ENCODE results near the gene PELI3. TPM values are rescaled to one million over a fixed set of nuclear protein-coding genes. Genes with fewer than 3 reads are reported as not detected.

The PELI3 gene
- total RNA-seq, 1 donor = 19.2 TPM

DNA sequence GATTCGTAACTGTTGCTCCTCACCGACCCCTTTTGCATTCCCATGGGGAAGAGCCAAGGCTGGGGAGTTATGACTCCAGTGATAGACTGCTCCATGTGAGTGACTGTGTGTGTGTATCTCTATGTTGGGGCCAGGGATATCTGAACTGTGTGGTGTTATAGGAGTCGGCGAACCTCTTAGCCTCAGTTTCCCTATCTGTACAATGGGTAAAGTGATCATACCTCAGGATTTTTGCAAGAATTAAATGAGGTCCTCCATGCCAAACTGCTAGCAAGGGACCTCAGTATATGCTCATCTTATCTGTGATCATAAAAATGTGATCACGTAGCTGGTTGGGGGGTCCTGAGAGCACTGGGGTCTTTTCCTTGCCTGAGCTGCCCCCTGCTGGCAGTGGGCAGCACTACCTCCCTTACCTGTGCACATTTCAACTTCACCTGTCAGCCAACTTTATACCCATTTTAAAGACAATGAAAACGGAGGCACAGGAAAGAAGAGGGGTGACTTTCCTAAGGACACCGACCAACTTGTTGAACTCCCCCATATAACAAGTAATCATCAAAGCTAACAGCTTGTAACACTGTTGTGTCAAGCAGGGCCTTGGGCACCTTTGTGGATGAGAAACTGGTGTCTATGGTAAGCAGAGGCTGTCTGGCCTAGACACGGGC is 12.2 kb downstream of the PELI3 start:
- peaks cover 12% of the 10 kb centered on the region for H3K4me1 ChIP-seq (ENCODE audit: insufficient read depth, low read length)
- no peaks in the 10 kb centered on the region for H3K27me3 ChIP-seq (ENCODE audit: insufficient read depth, low read length)
- H3K36me3 ChIP-seq (ENCODE audit: insufficient read depth, low read length) = peaks cover 14% of the 10 kb centered on the region
- peak overlapping the region; percentile 91 for H3K4me2 ChIP-seq (ENCODE audit: insufficient read depth, low read length)
- no peaks in the 10 kb centered on the region for H3K9me3 ChIP-seq (ENCODE audit: low read depth, low read length)
- peaks cover 16% of the 10 kb centered on the region for H3K79me2 ChIP-seq (ENCODE audit: insufficient read depth, low read length)
- peak overlapping the region; percentile 98 for H3K4me3 ChIP-seq (ENCODE audit: insufficient read depth, low read length)
- H4K20me1 ChIP-seq (ENCODE audit: insufficient read depth, low read length) = peaks cover 19% of the 10 kb centered on the region
- H2AFZ ChIP-seq (ENCODE audit: low read length) = peak overlapping the region; percentile 95
- H3K27ac ChIP-seq (ENCODE audit: low read depth, low read length) = peak overlapping the region; percentile 95
- peak; percentile 82 for TF ChIP-seq CTCF (IDR thresholded peaks at IDR 0.05; ENCODE audit: extremely low read depth, low read depth, low read length)
- peak; percentile 71 for DNase-seq (ENCODE audit: insufficient read length, low spot score, missing footprints)

DNA sequence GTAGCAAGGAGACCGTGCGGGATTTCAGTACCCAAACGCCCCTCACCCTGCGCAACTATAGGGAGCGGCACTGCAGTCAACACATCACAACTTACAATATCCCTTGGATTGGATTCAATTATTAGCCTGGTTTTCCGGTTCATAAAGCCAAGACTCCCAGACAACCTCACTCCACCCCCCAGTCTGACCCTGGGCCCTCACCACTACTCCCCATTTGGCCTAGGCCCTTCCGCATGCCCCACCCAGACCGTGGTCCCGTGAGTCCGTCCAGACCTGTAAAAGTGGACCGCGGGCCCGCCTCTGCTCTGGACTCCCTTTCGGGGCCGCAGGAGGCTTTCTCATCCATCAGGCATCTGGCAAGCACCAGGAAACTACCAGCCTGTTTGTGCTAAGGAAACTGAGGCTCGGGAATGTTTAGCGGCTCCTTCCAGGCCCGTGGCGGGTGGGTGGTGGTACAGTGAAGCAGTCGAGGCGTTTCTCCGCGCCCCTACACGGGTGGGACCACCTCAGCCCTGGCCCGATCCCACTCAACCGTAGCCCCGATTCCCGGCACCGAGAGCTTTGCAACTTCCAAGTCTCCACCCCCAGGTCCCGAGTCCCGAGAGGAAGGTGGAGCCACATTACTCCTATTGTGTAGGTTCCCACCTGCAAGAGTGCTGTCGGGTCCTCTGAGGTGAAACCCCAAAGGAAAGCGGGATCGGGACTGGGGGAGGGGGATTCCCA is 12.8 kb downstream of the PELI3 start:
- peaks cover 9% of the 10 kb centered on the region for H3K36me3 ChIP-seq (ENCODE audit: insufficient read depth, low read length)
- H3K4me2 ChIP-seq (ENCODE audit: insufficient read depth, low read length) = peak overlapping the region; percentile 91
- H4K20me1 ChIP-seq (ENCODE audit: insufficient read depth, low read length) = peaks cover 19% of the 10 kb centered on the region
- peak; percentile 96 for DNase-seq (ENCODE audit: insufficient read length, low spot score, missing footprints)
- peak overlapping the region; percentile 98 for H3K4me3 ChIP-seq (ENCODE audit: insufficient read depth, low read length)
- no peaks in the 10 kb centered on the region for H3K27me3 ChIP-seq (ENCODE audit: insufficient read depth, low read length)
- no peak for TF ChIP-seq CTCF (IDR thresholded peaks at IDR 0.05; ENCODE audit: extremely low read depth, low read depth, low read length)
- peaks cover 12% of the 10 kb centered on the region for H3K4me1 ChIP-seq (ENCODE audit: insufficient read depth, low read length)
- peak overlapping the region; percentile 95 for H3K27ac ChIP-seq (ENCODE audit: low read depth, low read length)
- no peaks in the 10 kb centered on the region for H3K9me3 ChIP-seq (ENCODE audit: low read depth, low read length)
- H3K79me2 ChIP-seq (ENCODE audit: insufficient read depth, low read length) = peaks cover 16% of the 10 kb centered on the region
- H2AFZ ChIP-seq (ENCODE audit: low read length) = peak overlapping the region; percentile 95

DNA sequence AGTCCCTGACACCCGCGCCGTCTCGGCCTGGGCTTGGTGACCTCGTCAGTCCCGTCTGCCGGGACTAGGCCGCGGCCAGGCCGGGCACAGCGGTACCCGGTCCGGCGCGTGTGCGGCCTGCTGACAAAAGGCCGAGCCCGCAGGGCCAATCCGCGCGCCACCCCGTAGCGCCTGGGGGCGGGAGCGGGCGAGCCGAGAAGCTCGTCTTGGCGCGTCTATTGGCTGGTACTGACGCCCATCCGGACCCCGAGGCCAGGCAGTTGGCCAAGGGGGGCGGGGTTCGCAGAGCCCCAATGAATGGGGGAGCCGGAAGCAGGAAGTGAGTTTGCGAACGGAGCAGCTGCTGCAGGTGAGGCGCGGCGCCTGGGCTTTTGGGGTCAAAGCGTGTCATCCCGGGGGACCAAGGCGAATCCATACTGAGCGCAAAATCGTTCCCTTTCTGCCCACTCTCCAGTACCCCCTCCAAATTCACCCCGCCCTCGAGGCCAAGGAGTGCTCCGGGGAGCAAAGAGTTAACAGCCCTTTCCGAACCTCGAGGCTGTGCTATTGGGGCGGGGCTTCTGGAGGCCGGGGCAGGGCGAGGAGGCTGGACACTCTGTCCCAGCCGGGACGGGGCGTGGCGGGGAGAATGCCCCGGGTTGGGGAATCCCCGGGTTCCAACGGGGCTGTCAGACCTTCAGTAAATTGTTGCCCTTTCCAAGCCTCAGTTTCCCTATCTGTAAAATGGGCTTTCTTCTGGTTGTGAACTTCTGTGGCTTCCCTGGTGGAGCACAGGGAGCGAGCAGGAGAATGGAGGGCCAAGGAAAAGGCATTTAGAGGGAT is 13.6 kb downstream of the PELI3 start, which contains the start of gene DPP3:
Gene DPP3 (plus strand): TSS at position 318 of the 822 bp plus-strand sequence. CDS start 1,767 bp downstream, outside the sequence.
- no peak for TF ChIP-seq CTCF (IDR thresholded peaks at IDR 0.05; ENCODE audit: extremely low read depth, low read depth, low read length)
- Histone ChIP-seq H3K36me3 (ENCODE audit: insufficient read depth, low read length) (peaks cover 9% of the 10 kb centered on the region), H3K4me1 (ENCODE audit: insufficient read depth, low read length) (peaks cover 12% of the 10 kb centered on the region), H3K4me2 (ENCODE audit: insufficient read depth, low read length) (peak within 1 kb of the TSS; percentile 91), H3K4me3 (ENCODE audit: insufficient read depth, low read length) (peak within 1 kb of the TSS; percentile 98), H3K27ac (ENCODE audit: low read depth, low read length) (peak within 1 kb of the TSS; percentile 95), H3K9me3 (ENCODE audit: low read depth, low read length) (no peaks in the 10 kb centered on the region), H3K27me3 (ENCODE audit: insufficient read depth, low read length) (no peaks in the 10 kb centered on the region), H2AFZ (ENCODE audit: low read length) (peak within 1 kb of the TSS; percentile 95), H4K20me1 (ENCODE audit: insufficient read depth, low read length) (peaks cover 17% of the 10 kb centered on the region), H3K79me2 (ENCODE audit: insufficient read depth, low read length) (peaks cover 16% of the 10 kb centered on the region)
- peak; percentile 100 for DNase-seq (ENCODE audit: insufficient read length, low spot score, missing footprints)

All from osteoblast (primary cell).